ENCODE measurements around the gene FABP1.

FABP1 gene

DNA sequence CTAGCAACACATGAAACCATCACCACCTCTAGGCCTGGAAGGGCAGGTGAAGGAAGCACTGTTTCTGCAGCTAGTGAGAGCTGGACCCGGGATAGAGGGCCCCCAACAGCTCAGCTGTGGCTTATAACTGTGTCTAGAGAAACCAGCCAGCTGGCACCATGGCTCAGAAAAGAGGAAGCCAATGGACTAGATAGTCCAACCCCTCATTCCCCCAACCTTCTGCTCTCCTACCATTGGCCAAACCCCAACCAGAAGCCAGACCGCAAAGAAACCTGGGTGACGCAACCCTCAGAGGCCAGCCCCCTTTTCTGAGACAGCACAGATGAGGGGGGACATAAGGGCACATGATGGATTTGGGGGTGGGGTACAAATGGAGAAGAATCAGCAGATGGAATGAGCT, 35.9 kb downstream of the FABP1 start:
- DNase-seq (ENCODE audit: low read depth): no peak
- no peak overlapping the region for H3K4me3 ChIP-seq (replicated peaks; ENCODE audit: low read depth, low read length)
- TF ChIP-seq, protein P1, sequence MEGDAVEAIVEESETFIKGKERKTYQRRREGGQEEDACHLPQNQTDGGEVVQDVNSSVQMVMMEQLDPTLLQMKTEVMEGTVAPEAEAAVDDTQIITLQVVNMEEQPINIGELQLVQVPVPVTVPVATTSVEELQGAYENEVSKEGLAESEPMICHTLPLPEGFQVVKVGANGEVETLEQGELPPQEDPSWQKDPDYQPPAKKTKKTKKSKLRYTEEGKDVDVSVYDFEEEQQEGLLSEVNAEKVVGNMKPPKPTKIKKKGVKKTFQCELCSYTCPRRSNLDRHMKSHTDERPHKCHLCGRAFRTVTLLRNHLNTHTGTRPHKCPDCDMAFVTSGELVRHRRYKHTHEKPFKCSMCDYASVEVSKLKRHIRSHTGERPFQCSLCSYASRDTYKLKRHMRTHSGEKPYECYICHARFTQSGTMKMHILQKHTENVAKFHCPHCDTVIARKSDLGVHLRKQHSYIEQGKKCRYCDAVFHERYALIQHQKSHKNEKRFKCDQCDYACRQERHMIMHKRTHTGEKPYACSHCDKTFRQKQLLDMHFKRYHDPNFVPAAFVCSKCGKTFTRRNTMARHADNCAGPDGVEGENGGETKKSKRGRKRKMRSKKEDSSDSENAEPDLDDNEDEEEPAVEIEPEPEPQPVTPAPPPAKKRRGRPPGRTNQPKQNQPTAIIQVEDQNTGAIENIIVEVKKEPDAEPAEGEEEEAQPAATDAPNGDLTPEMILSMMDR (IDR thresholded peaks at IDR 0.05; ENCODE audit: low read length, missing control alignments): no peak

DNA sequence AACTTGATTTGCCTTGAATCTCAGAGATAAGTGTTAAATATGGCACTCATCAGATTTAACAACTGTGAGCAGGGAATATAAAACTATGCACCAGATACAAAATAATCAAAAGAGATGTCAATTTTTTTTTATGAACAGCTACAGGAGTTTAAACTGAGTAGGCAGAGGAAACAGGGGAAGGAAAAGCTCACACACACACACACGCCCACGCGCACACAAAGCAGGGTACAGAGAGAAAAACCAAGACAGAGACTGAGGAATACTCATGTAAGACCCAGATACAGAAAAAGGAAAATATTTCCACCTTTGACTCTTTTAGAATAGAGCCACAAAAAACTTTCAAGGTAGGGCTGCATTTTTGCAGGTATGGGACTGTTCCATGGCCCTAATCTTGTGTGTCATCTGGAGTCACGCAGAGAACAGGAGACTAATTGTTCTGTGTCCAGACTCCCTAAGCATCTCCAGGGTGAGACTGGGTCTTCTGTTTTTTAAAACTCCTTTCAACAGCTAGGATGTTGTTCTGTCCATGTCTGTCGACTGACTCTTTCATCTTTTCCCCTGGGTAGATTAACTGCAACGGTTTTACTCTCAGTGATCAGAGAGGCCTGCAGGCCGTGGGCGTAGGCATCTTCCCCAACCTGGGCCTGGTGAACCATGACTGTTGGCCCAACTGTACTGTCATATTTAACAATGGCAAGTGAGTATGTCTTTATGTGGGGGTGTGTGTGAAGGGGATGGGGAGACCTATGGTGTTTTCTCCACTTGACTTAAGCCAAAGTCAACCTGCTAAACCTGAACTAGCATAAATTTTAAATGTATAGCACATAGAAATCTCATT, 37.2 kb downstream of the FABP1 start:
- TF ChIP-seq, protein P1 (IDR thresholded peaks at IDR 0.05; ENCODE audit: low read length, missing control alignments): no peak
- DNase-seq (ENCODE audit: low read depth): no peak
- H3K4me3 ChIP-seq (replicated peaks; ENCODE audit: low read depth, low read length): no peak overlapping the region

DNA sequence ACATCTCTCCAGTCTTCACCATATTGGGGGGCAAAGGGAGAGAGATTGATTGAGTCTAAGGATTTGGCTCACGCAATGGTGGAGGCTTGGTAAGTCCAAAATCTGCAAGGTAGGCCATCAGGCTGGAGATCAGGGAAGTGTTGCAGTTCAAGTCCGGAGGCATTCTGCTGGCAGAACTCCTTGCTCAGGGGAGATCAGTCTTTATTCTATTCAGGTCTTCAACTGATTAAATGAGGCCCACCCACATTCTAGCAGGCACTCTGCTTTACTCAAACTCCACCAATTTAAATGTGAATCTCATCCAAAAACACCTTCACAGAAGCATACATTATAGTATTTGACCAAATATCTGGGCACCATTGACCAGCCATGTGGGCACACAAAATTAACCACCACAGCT, 38.9 kb downstream of the FABP1 start:
- no peak overlapping the region for H3K4me3 ChIP-seq (replicated peaks; ENCODE audit: low read depth, low read length)
- TF ChIP-seq, protein P1 (IDR thresholded peaks at IDR 0.05; ENCODE audit: low read length, missing control alignments): no peak
- no peak for DNase-seq (ENCODE audit: low read depth)

DNA sequence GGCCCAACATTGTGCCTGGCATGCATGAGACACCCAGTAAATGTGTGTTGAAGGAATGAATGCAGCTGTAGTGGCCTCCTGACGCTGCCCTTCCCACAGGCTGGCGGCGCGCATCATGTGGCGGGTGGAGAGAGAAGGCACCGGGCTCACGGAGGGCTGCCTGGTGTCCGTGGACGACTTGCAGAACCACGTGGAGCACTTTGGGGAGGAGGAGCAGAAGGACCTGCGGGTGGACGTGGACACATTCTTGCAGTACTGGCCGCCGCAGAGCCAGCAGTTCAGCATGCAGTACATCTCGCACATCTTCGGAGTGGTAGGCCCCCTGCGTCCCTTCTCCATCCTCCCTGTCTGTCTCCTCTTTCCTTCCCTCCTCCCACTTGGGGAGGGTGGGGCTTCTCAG, 40.1 kb downstream of the FABP1 start:
- no peak for DNase-seq (ENCODE audit: low read depth)
- TF ChIP-seq, protein P1 (IDR thresholded peaks at IDR 0.05; ENCODE audit: low read length, missing control alignments): no peak
- H3K4me3 ChIP-seq (replicated peaks; ENCODE audit: low read depth, low read length): no peak overlapping the region

DNA sequence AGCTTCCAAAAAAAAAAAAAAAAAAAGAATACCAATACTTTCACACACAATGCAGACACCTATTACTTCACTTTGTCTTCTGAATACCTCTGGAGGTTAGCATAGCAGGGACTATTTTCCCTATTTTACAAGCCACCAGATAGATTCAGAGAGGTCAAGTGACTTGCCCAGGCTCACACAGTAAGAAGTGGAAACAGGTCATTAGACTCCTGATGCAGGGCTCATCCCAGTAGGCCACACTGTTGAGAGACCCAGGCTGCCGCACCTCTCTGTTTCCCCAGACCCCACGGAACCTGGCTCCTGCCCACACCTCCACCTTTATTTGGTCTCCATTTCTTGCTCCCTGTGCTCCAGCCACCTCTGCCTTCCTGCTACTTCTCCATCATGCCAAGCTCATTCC, 40.8 kb downstream of the FABP1 start:
- DNase-seq (ENCODE audit: low read depth): no peak
- TF ChIP-seq, protein P1 (IDR thresholded peaks at IDR 0.05; ENCODE audit: low read length, missing control alignments): no peak

DNA sequence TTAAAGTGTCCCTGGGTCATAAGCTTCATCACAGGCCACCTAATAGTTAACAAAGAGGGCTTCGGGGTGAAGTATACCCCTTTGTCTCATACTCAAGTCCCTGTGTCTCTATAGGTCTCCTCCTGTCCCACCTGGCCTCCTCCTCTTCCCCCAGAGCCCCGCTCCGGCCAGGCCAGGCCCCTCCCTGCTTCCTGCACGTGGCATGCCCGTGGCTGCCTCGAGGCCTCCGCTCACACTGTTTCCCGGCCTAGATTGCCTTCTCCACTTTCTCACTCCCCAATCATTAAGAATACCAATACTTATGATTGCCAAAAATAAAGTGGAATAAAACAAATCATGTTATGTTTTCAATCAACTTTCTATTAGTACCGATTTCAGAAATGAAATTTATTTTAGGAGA, 41.5 kb downstream of the FABP1 start:
- TF ChIP-seq, protein P1 (IDR thresholded peaks at IDR 0.05; ENCODE audit: low read length, missing control alignments): no peak
- no peak overlapping the region for H3K4me3 ChIP-seq (replicated peaks; ENCODE audit: low read depth, low read length)
- DNase-seq (ENCODE audit: low read depth): no peak

More for the DNA sequence above, 40.8 kb downstream of the FABP1 start:
- H3K4me3 ChIP-seq (replicated peaks; ENCODE audit: low read depth, low read length): no peak overlapping the region

DNA sequence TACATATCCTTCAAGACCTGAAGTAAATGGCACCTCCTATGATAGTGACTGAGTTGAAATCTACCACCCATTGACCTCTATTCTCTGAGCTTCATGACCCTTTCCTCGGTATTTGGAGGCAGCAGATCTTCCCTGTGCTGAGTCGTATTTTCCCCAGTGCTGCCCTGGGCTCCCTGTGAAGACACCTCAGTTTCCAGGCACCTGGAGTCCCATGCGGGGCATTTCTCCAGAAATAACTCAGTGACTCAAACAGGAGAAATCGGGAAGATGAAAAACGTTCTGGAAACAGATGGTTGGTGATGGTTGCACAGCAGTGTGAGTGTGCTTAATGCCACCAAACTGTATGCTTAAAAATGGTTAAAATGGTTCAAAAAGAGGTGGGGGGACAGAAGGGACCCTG, 42.3 kb downstream of the FABP1 start:
- DNase-seq (ENCODE audit: low read depth): no peak
- H3K4me3 ChIP-seq (replicated peaks; ENCODE audit: low read depth, low read length): no peak overlapping the region
- TF ChIP-seq, protein P1 (IDR thresholded peaks at IDR 0.05; ENCODE audit: low read length, missing control alignments): no peak

Measured in fibroblast of pulmonary artery (primary cell).